Kidney epithelial cell (primary cell): Measurements from ENCODE around the gene CABLES1. TPM values are rescaled to one million over a fixed set of nuclear protein-coding genes. Genes with fewer than 3 reads are reported as not detected.
"Not testable (repeated sequence)": the region's sequence is repeated elsewhere in the genome, so short reads cannot be mapped to it uniquely, and the experiment has no call there.

Source experiments
- DNase-seq: peaks from one replicate; pipeline ENCODE4 v3.0.0-alpha.2; 2010; ENCODE audit warnings: low read depth
- H3K27me3 ChIP-seq: 2 replicates; pipeline ENCODE4 v1.6.0; 2011; ENCODE audit warnings: low read length; ENCODE audit not compliant: control insufficient read depth, insufficient read depth
- H3K36me3 ChIP-seq: 2 replicates; pipeline ENCODE4 v1.5.1; 2011; ENCODE audit warnings: low read length; ENCODE audit not compliant: control insufficient read depth, insufficient read depth
- H3K4me3 ChIP-seq: 2 replicates; pipeline ENCODE4 v1.5.1; 2011; ENCODE audit warnings: low read depth, mild to moderate bottlenecking, control low read depth, low read length
- CTCF ChIP-seq: IDR thresholded peaks from 2 replicates; pipeline ENCODE4 v1.5.1; 2011; ENCODE audit warnings: mild to moderate bottlenecking, moderate library complexity, low read length, control low read depth, inconsistent platforms; ENCODE audit not compliant: insufficient read depth, poor library complexity, severe bottlenecking
- total RNA-seq: library from RNA; depleted of rRNA; stranded (reverse); fragments of >200 nt; gene quantifications from 2 replicates; pipeline ENCODE4 v1.2.3, GENCODE V29; 2015

CABLES1 gene
- total RNA-seq, 1 donor from 2014 or later = 9.6 TPM

GRCh38 chr18:23093772-23094171 is 41.5 kb upstream of the CABLES1 start:
- TF ChIP-seq CTCF = no peak
- Histone ChIP-seq H3K36me3 (no peaks in the 10 kb centered on the region), H3K27me3 (no peaks in the 10 kb centered on the region), H3K4me3 (no peak overlapping the region)
- DNase-seq = no peak

GRCh38 chr18:23094411-23095190 is 40.7 kb upstream of the CABLES1 start:
- no peak for DNase-seq
- no peak overlapping the region for H3K4me3 ChIP-seq
- H3K36me3 ChIP-seq = no peaks in the 10 kb centered on the region
- no peaks in the 10 kb centered on the region for H3K27me3 ChIP-seq
- TF ChIP-seq CTCF = no peak

GRCh38 chr18:23095463-23095862 is 39.8 kb upstream of the CABLES1 start:
- no peak for TF ChIP-seq CTCF
- no peak for DNase-seq
- H3K4me3 ChIP-seq = no peak overlapping the region

GRCh38 chr18:23097016-23097415 is 38.3 kb upstream of the CABLES1 start:
- not testable (repeated sequence) for DNase-seq, H3K4me3 ChIP-seq, H3K27me3 ChIP-seq, H3K36me3 ChIP-seq

More at GRCh38 chr18:23095463-23095862, 39.8 kb upstream of the CABLES1 start:
- H3K27me3 ChIP-seq = no peaks in the 10 kb centered on the region
- H3K36me3 ChIP-seq = no peaks in the 10 kb centered on the region

- Histone ChIP-seq H3K36me3 (no peaks in the 10 kb centered on the region), H3K4me3 (no peak overlapping the region), H3K27me3 (no peaks in the 10 kb centered on the region)
- no peak for TF ChIP-seq CTCF
- no peak for DNase-seq
Observed at GRCh38 chr18:23099621-23100020, 35.7 kb upstream of the CABLES1 start.

- DNase-seq = no peak
- no peak for TF ChIP-seq CTCF
- no peak overlapping the region for H3K4me3 ChIP-seq
Observed at GRCh38 chr18:23101861-23102432, 33.3 kb upstream of the CABLES1 start.

More at GRCh38 chr18:23101861-23102432, 33.3 kb upstream of the CABLES1 start:
- H3K36me3 ChIP-seq = no peaks in the 10 kb centered on the region
- H3K27me3 ChIP-seq = no peaks in the 10 kb centered on the region
